Measurements from ENCODE around the gene FNDC11. TPM values are rescaled to one million over a fixed set of nuclear protein-coding genes. Genes with fewer than 3 reads are reported as not detected.

The FNDC11 gene
- total RNA-seq, 8 experiments from 2014 or later: 0.36 to 3.5 (median 2.0) TPM

GRCh38 chr20:63578224-63579016 lies 24.5 kb downstream of the FNDC11 start:
- in situ Hi-C loops (cut with MboI; ENCODE audit: low pct_unique_long_range_greater_than_20kb in 2 of 9, low sequenced_read_pairs in 9 of 9, unreplicated experiment in 9 of 9): no loop called here
- Histone ChIP-seq H3K27ac (peak overlapping the region in 1 of 2 donors; percentile 43), H3K4me1 (replicated peaks in 1 of 2) (peaks cover 13 to 21% of the 10 kb centered on the region in 2 donors), H3K4me3 (no peak overlapping the region)
- no peak for ATAC-seq (replicated peaks in 6 of 8)
- whole genome bisulfite sequencing, 10 experiments: 20 to 100% (median 80%) methylated on average over 1 to 18 of the region's 26 CpGs; no CpG with 5 or more reads in 1 of the 10 experiments

GRCh38 chr20:63579017-63579694 lies 25.2 kb downstream of the FNDC11 start:
- peak overlapping the region in 1 of 2 donors; percentile 43 for H3K27ac ChIP-seq
- peaks cover 13 to 21% of the 10 kb centered on the region in 2 donors for H3K4me1 ChIP-seq (replicated peaks in 1 of 2)
- no peak overlapping the region for H3K4me3 ChIP-seq
- in situ Hi-C loops (cut with MboI; ENCODE audit: low pct_unique_long_range_greater_than_20kb in 2 of 9, low sequenced_read_pairs in 9 of 9, unreplicated experiment in 9 of 9): no loop called here
- 59 to 100% (median 95%) methylated on average over 1 to 11 of the region's 19 CpGs; no CpG with 5 or more reads in 4 of the 10 experiments for WGBS, 10 experiments
- peak; percentile 10 to 88 (median 76) for ATAC-seq (replicated peaks in 6 of 8)

GRCh38 chr20:63580796-63581461 lies 27.0 kb downstream of the FNDC11 start:
- Histone ChIP-seq H3K4me3 (no peak overlapping the region), H3K27ac (no peak overlapping the region), H3K4me1 (replicated peaks in 1 of 2) (peaks cover 13 to 18% of the 10 kb centered on the region in 2 donors)
- ATAC-seq (replicated peaks in 6 of 8): peak in 7 of 8 experiments; percentile 50 to 78 (median 59)
- 38 to 100% (median 40%) methylated on average over 1 to 5 of the region's 12 CpGs; no CpG with 5 or more reads in 7 of the 10 experiments for WGBS, 10 experiments
- in situ Hi-C loops (cut with MboI; ENCODE audit: low pct_unique_long_range_greater_than_20kb in 2 of 9, low sequenced_read_pairs in 9 of 9, unreplicated experiment in 9 of 9): no loop called here

- Histone ChIP-seq H3K4me3 (no peak overlapping the region), H3K27ac (no peak overlapping the region), H3K4me1 (replicated peaks in 1 of 2) (peaks cover 13 to 18% of the 10 kb centered on the region in 2 donors)
- in situ Hi-C loops (cut with MboI; ENCODE audit: low pct_unique_long_range_greater_than_20kb in 2 of 9, low sequenced_read_pairs in 9 of 9, unreplicated experiment in 9 of 9): no loop called here
- 29 to 100% (median 81%) methylated on average over 1 to 21 of the region's 23 CpGs; no CpG with 5 or more reads in 2 of the 10 experiments for WGBS, 10 experiments
- no peak for ATAC-seq (replicated peaks in 6 of 8)
Observed at GRCh38 chr20:63582382-63583063, 28.6 kb downstream of the FNDC11 start.

GRCh38 chr20:63585616-63586565 lies 31.9 kb downstream of the FNDC11 start:
- Histone ChIP-seq H3K4me1 (replicated peaks in 1 of 2) (peaks cover 3 to 5% of the 10 kb centered on the region in 2 donors), H3K4me3 (no peak overlapping the region), H3K27ac (no peak overlapping the region)
- in situ Hi-C loops (cut with MboI; ENCODE audit: low pct_unique_long_range_greater_than_20kb in 2 of 9, low sequenced_read_pairs in 9 of 9, unreplicated experiment in 9 of 9): no loop called here
- peak in 1 of 8 experiments; percentile 4 for ATAC-seq (replicated peaks in 6 of 8)
- 20 to 83% (median 71%) methylated on average over 1 to 14 of the region's 22 CpGs; no CpG with 5 or more reads in 4 of the 10 experiments for WGBS, 10 experiments

- H3K27ac ChIP-seq: no peak overlapping the region
- no peak overlapping the region for H3K4me3 ChIP-seq
- in situ Hi-C loops (cut with MboI; ENCODE audit: low pct_unique_long_range_greater_than_20kb in 2 of 9, low sequenced_read_pairs in 9 of 9, unreplicated experiment in 9 of 9): no loop called here
- no peak for ATAC-seq (replicated peaks in 6 of 8)
- H3K4me1 ChIP-seq (replicated peaks in 1 of 2): peaks cover 3% of the 10 kb centered on the region in 2 donors
- 81 to 100% (median 82%) methylated on average over 2 to 6 of the region's 17 CpGs; no CpG with 5 or more reads in 5 of the 10 experiments for WGBS, 10 experiments
Observed at GRCh38 chr20:63586797-63587196, 32.8 kb downstream of the FNDC11 start.

- no peak for ATAC-seq (replicated peaks in 6 of 8)
- no peak overlapping the region for H3K4me3 ChIP-seq
- WGBS, 10 experiments: 90 to 100% (median 95%) methylated on average over 3 to 5 of the region's 12 CpGs; no CpG with 5 or more reads in 6 of the 10 experiments
- no peak overlapping the region for H3K27ac ChIP-seq
- peaks cover 3% of the 10 kb centered on the region in 2 donors for H3K4me1 ChIP-seq (replicated peaks in 1 of 2)
- in situ Hi-C loops (cut with MboI; ENCODE audit: low pct_unique_long_range_greater_than_20kb in 2 of 9, low sequenced_read_pairs in 9 of 9, unreplicated experiment in 9 of 9): no loop called here
Observed at GRCh38 chr20:63587256-63587655, 33.3 kb downstream of the FNDC11 start.

- WGBS, 10 experiments: 68 to 100% (median 87%) methylated on average over 1 to 8 of the region's 19 CpGs; no CpG with 5 or more reads in 1 of the 10 experiments
- H3K4me1 ChIP-seq (replicated peaks in 1 of 2): peaks cover 0 to 3% of the 10 kb centered on the region in 2 donors
- H3K27ac ChIP-seq: no peak overlapping the region
- ATAC-seq (replicated peaks in 6 of 8): no peak
- in situ Hi-C loops (cut with MboI; ENCODE audit: low pct_unique_long_range_greater_than_20kb in 2 of 9, low sequenced_read_pairs in 9 of 9, unreplicated experiment in 9 of 9): no loop called here
- H3K4me3 ChIP-seq: no peak overlapping the region
Observed at GRCh38 chr20:63587776-63588591, 34.0 kb downstream of the FNDC11 start.

- peak in 3 of 8 experiments; percentile 10 to 31 (median 15) for ATAC-seq (replicated peaks in 6 of 8)
- H3K27ac ChIP-seq: no peak overlapping the region
- 100% methylated on average over 2 of the region's 11 CpGs; no CpG with 5 or more reads in 8 of the 10 experiments for WGBS, 10 experiments
- H3K4me3 ChIP-seq: no peak overlapping the region
- in situ Hi-C loops (cut with MboI; ENCODE audit: low pct_unique_long_range_greater_than_20kb in 2 of 9, low sequenced_read_pairs in 9 of 9, unreplicated experiment in 9 of 9): no loop called here
- H3K4me1 ChIP-seq (replicated peaks in 1 of 2): no peaks in the 10 kb centered on the region
Observed at GRCh38 chr20:63588641-63589041, 34.7 kb downstream of the FNDC11 start.

- Histone ChIP-seq H3K4me1 (replicated peaks in 1 of 2) (no peaks in the 10 kb centered on the region), H3K4me3 (no peak overlapping the region), H3K27ac (no peak overlapping the region)
- 87 to 98% (median 94%) methylated on average over 3 to 12 of the region's 38 CpGs; no CpG with 5 or more reads in 5 of the 10 experiments for WGBS, 10 experiments
- ATAC-seq (replicated peaks in 6 of 8): peak in 2 of 8 experiments; percentile 5 to 12
- in situ Hi-C loops (cut with MboI; ENCODE audit: low pct_unique_long_range_greater_than_20kb in 2 of 9, low sequenced_read_pairs in 9 of 9, unreplicated experiment in 9 of 9): no loop called here
Observed at GRCh38 chr20:63589261-63590217, 35.6 kb downstream of the FNDC11 start.

All from motor neuron (in vitro differentiated cells).